Stomach (tissue), 4 donors: ENCODE measurements around the gene ASH1L.

ENCODE experiments used
- CTCF ChIP-seq, 7 experiments: fragments of 450-650 bp in 4 of 7; fragments of 200-600 bp in 3 of 7; sonication (generic) in 3 of 7; IDR thresholded peaks; one replicate each; pipeline ENCODE4 v1.5.1; 2016 to 2019; ENCODE audit warnings: antibody characterized with exemption in 7 of 7, control low read depth in 2 of 7, mild to moderate bottlenecking in 1 of 7
- EP300 ChIP-seq: sonication (generic); formaldehyde crosslinking; IDR thresholded peaks from one replicate; pipeline ENCODE4 v1.6.1; 2017; ENCODE audit warnings: antibody characterized with exemption
- POLR2A ChIP-seq, 4 donors: fragments of 450-650 bp; IDR thresholded peaks; one replicate each; pipeline ENCODE4 v1.6.1; 2016; ENCODE audit warnings: antibody characterized with exemption in 4 of 4, control low read depth in 2 of 4, mild to moderate bottlenecking in 1 of 4, moderate library complexity in 1 of 4
- POLR2AphosphoS5 ChIP-seq, 3 donors: sonication (generic); formaldehyde crosslinking; IDR thresholded peaks; one replicate each; pipeline ENCODE4 v1.6.1; 2016; ENCODE audit warnings: antibody characterized with exemption in 3 of 3

DNA sequence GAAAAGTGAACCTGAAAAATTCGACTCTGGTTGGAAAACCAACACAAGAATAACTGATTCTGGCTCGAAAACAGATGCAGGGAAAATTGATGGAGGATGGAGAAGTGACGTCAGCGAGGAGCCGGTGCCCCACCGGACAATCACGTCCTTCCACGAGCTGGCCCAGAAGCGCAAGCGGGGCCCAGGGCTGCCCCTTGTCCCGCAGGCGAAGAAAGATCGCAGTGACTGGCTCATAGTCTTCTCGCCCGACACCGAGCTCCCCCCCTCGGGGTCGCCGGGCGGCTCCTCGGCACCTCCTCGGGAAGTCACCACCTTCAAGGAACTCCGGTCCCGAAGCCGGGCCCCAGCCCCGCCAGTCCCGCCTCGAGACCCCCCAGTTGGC lies 240.0 kb downstream of the ASH1L start:
- TF ChIP-seq POLR2A (IDR thresholded peaks at IDR 0.05), result no peak
- no peak for TF ChIP-seq CTCF (IDR thresholded peaks at IDR 0.05)
- no peak for TF ChIP-seq POLR2AphosphoS5 (IDR thresholded peaks at IDR 0.05)
- TF ChIP-seq EP300, result no peak
